ENCODE data around the gene ENTHD1. TPM values are rescaled to one million over a fixed set of nuclear protein-coding genes. Genes with fewer than 3 reads are reported as not detected.
"Not testable (repeated sequence)": the region's sequence is repeated elsewhere in the genome, so short reads cannot be mapped to it uniquely, and the experiment has no call there.

Gene ENTHD1
- total and polyA plus RNA-seq, 12 donors = 0.09 TPM; not detected in 11

DNA sequence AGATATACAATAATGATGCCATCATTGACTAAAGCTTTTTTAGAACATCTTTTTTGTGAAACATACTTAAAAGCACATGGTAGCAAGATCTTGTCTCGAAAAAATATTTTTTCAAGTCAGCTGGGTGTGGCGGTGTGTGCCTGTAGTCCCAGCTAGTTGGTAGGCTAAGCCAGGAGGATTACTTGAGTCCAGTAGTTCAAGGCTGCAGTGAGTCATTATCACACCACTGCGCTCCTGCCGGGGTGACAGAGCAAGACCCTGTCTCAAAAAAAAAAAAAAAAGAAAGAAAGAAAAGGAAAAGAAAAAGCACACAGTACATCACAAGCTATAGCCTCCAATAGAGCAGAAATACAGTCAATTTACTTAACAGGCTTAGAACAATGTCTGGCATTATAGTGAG lies 37.0 kb downstream of the ENTHD1 start:
- Histone ChIP-seq H3K4me1 (peaks cover 0 to 3% (median 0%) of the 10 kb centered on the region in 9 donors), H3K36me3 (no peaks in the 10 kb centered on the region), H3K9me3 (no peaks in the 10 kb centered on the region), H3K4me3 (no peak overlapping the region), H3K27me3 (peaks cover 0 to 59% (median 22%) of the 10 kb centered on the region in 7 donors), H3K27ac (no peak overlapping the region)
- TF ChIP-seq, protein P1, sequence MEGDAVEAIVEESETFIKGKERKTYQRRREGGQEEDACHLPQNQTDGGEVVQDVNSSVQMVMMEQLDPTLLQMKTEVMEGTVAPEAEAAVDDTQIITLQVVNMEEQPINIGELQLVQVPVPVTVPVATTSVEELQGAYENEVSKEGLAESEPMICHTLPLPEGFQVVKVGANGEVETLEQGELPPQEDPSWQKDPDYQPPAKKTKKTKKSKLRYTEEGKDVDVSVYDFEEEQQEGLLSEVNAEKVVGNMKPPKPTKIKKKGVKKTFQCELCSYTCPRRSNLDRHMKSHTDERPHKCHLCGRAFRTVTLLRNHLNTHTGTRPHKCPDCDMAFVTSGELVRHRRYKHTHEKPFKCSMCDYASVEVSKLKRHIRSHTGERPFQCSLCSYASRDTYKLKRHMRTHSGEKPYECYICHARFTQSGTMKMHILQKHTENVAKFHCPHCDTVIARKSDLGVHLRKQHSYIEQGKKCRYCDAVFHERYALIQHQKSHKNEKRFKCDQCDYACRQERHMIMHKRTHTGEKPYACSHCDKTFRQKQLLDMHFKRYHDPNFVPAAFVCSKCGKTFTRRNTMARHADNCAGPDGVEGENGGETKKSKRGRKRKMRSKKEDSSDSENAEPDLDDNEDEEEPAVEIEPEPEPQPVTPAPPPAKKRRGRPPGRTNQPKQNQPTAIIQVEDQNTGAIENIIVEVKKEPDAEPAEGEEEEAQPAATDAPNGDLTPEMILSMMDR (IDR thresholded peaks at IDR 0.05) = no peak
- DNase-seq = no peak
- no peak for ATAC-seq
- intact Hi-C loops (cut with DNase I) = loop anchor here in 2 of 10 donors (10.0 kb wide), 2 partner anchors 52 to 62 kb away; no protein-coding TSS in a partner anchor
- 80 to 86% methylated on average over 4 of the region's 4 CpGs for WGBS, 2 donors

DNA sequence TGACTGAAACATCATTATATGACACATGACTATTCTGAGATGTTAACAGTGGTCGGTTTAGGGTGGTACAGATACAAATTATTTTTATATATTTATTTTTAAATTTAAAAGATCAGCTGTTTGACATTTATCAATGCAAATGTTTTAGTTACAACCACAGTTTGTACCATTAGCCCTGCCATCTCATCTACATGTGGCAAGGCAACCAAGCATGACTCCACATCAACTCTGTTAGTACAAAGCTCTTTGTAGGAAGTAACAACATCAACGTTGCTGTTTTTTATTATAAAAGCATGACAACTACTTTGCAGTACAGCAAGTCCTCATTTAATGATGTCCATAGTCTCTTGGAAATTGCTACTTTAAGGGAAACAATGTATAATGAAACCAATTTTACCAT lies 40.8 kb downstream of the ENTHD1 start:
- H3K27me3 ChIP-seq = peaks cover 0 to 44% (median 16%) of the 10 kb centered on the region in 7 donors
- peaks cover 0 to 4% (median 0%) of the 10 kb centered on the region in 9 donors for H3K4me1 ChIP-seq
- ATAC-seq (no peak), DNase-seq (no peak)
- TF ChIP-seq, protein P1 (IDR thresholded peaks at IDR 0.05) = no peak
- H3K4me3 ChIP-seq = no peak overlapping the region
- no peaks in the 10 kb centered on the region for H3K36me3 ChIP-seq
- no peaks in the 10 kb centered on the region for H3K9me3 ChIP-seq
- intact Hi-C loops (cut with DNase I) = loop anchor here in 2 of 10 donors (10.0 kb wide), 2 partner anchors 48 to 58 kb away; no protein-coding TSS in a partner anchor
- WGBS, 2 donors = 64 to 71% methylated on average over 2 of the region's 2 CpGs
- H3K27ac ChIP-seq = no peak overlapping the region

DNA sequence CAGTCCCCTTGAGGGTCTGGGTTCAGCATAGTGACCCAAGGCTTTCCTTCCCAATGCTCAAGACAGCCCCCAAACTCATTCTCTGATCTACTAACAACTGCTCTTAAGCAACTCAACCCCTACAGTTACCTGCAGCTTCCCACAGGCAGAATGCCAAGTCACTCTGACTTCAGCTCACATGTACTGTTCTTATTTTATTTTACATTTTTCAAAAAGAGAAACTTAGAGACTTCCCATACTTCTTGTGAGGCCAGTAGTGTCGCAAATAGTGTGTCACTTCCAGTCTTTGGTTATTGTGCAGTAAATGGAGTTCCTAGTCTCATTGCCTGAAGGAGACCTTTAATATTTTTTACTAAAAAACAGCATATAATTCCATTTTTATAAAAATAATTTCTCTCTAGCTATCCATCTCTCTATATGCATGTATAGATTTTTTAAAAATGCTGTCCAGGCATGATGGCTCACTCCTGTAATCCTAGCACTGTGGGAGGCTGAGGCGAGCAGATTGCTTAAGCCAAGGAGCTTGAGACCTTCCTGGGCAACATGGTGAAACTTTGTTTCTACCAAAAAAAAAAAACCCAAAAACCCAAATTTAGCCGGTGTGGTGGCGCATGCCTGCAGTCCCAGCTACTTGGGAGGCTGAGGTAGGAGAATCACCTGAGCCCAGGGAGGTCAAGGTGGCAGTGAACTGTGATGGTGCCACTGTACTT lies 41.8 kb downstream of the ENTHD1 start:
- Histone ChIP-seq H3K4me1 (peaks cover 0 to 4% (median 0%) of the 10 kb centered on the region in 9 donors), H3K36me3 (no peaks in the 10 kb centered on the region), H3K27ac (no peak overlapping the region), H3K4me3 (no peak overlapping the region), H3K9me3 (no peaks in the 10 kb centered on the region), H3K27me3 (peaks cover 0 to 41% (median 16%) of the 10 kb centered on the region in 7 donors)
- DNase-seq (no peak), ATAC-seq (no peak)
- TF ChIP-seq, protein P1 (IDR thresholded peaks at IDR 0.05) = no peak
- WGBS, 2 donors = 88 to 92% methylated on average over 4 of the region's 4 CpGs
- intact Hi-C loops (cut with DNase I) = loop anchor here in 2 of 10 donors (10.0 kb wide), 2 partner anchors 47 to 57 kb away; no protein-coding TSS in a partner anchor

DNA sequence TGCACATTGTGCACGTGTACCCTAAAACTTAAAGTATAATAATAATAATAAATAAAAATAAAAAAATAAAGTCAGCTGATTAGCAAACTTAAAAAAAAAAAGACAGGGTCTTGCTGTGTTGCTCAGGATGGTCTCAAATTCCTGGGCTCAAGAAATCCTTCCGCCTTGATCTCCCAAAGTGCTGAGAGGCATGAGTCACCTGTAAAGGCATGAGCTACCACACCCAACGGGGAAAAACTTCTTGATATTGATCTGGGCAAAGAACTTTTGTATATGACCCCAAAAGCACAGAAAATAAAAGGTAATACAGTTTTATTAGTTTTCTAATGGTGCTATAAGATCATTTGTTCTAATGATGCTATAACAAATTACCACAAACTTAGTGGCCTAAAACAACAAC lies 46.1 kb downstream of the ENTHD1 start:
- H3K9me3 ChIP-seq = peaks cover 0 to 5% (median 0%) of the 10 kb centered on the region in 11 donors
- no peak for DNase-seq
- H3K36me3 ChIP-seq = no peaks in the 10 kb centered on the region
- no peak overlapping the region for H3K27ac ChIP-seq
- peaks cover 0 to 38% (median 12%) of the 10 kb centered on the region in 7 donors for H3K27me3 ChIP-seq
- peaks cover 0 to 21% (median 0%) of the 10 kb centered on the region in 9 donors for H3K4me1 ChIP-seq
- H3K4me3 ChIP-seq = no peak overlapping the region
- ATAC-seq = no peak
- TF ChIP-seq, protein P1 (IDR thresholded peaks at IDR 0.05) = no peak
- intact Hi-C loops (cut with DNase I) = no loop called here
- WGBS, 2 donors = 84 to 86% methylated on average over 3 of the region's 3 CpGs

DNA sequence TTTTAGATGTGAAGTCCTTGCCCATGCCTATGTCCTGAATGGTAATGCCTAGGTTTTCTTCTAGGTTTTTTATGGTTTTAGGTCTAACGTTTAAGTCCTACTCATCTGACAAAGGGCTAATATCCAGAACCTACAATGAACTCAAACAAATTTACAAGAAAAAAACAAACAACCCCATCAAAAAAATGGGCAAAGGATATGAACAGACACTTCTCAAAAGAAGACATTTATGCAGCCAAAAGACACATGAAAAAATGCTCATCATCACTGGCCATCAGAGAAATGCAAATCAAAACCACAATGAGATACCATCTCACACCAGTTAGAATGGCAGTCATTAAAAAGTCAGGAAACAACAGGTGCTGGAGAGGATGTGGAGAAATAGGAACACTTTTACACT lies 47.0 kb downstream of the ENTHD1 start:
- Histone ChIP-seq H3K4me1 (peaks cover 0 to 18% (median 0%) of the 10 kb centered on the region in 9 donors), H3K27me3 (peaks cover 0 to 29% (median 6%) of the 10 kb centered on the region in 7 donors)
- H3K9me3 ChIP-seq; H3K27ac ChIP-seq; H3K36me3 ChIP-seq; H3K4me3 ChIP-seq; DNase-seq; intact Hi-C loops (cut with DNase I); ATAC-seq: not testable (repeated sequence)
- WGBS, 2 donors = 93 to 95% methylated on average over 1 of the region's 1 CpG

Data from heart right ventricle (tissue), 16 donors.